ENCODE results near the gene SLC40A1.

GRCh38 chr2:189540551-189540950 lies 40.0 kb downstream of the SLC40A1 start:
- TF ChIP-seq ZBTB8A (CRISPR knock-in tag; IDR thresholded peaks at IDR 0.05; ENCODE audit: borderline replicate concordance, low read depth) (no peak), MAX (IDR thresholded peaks at IDR 0.05) (no peak), EP300 (IDR thresholded peaks at IDR 0.05; ENCODE audit: low read depth in 2 of 2, low read length in 2 of 2) (no peak), EP300 (CRISPR knock-in tag; IDR thresholded peaks at IDR 0.05; ENCODE audit: borderline replicate concordance) (no peak), AFF4 (CRISPR knock-in tag; IDR thresholded peaks at IDR 0.05) (no peak), FUBP1 (CRISPR knock-in tag; IDR thresholded peaks at IDR 0.05; ENCODE audit: borderline replicate concordance) (no peak), ZBTB10 (CRISPR knock-in tag; IDR thresholded peaks at IDR 0.05; ENCODE audit: borderline replicate concordance) (no peak), JUNB (CRISPR knock-in tag; IDR thresholded peaks at IDR 0.05; ENCODE audit: borderline replicate concordance) (no peak), NFE2L2 (IDR thresholded peaks at IDR 0.05; ENCODE audit: low read length) (no peak), CTCF (CRISPR knock-in tag; IDR thresholded peaks at IDR 0.05) (no peak), KLF16 (CRISPR knock-in tag; IDR thresholded peaks at IDR 0.05) (no peak), ZFP82 (CRISPR knock-in tag; IDR thresholded peaks at IDR 0.05; ENCODE audit: borderline replicate concordance) (no peak), ZNF550 (CRISPR knock-in tag; IDR thresholded peaks at IDR 0.05; ENCODE audit: borderline replicate concordance) (no peak), ZBTB33 (CRISPR knock-in tag; IDR thresholded peaks at IDR 0.05) (no peak)
